A549 (cell line): ENCODE measurements around the gene MPDU1. TPM values are rescaled to one million over a fixed set of nuclear protein-coding genes. Genes with fewer than 3 reads are reported as not detected.

Experiments used
- BHLHE40 ChIP-seq: IDR thresholded peaks from 2 replicates; pipeline ENCODE4 v1.6.1; 2012; ENCODE audit warnings: low read depth, low read length, inconsistent platforms
- EHF ChIP-seq: fragments of 250-450 bp; sonication (Bioruptor Pico); IDR thresholded peaks from 2 replicates; pipeline ENCODE4 v1.5.0; 2020; ENCODE audit warnings: mild to moderate bottlenecking
- EHMT2 ChIP-seq: fragments of 200-600 bp; sonication (generic); IDR thresholded peaks from 2 replicates; pipeline ENCODE4 v1.6.1; 2016; ENCODE audit warnings: antibody characterized with exemption, low read depth, mild to moderate bottlenecking, moderate library complexity
- FOSB ChIP-seq: fragments of 250-450 bp; sonication (Bioruptor Pico); IDR thresholded peaks from 2 replicates; pipeline ENCODE4 v1.5.0; 2020; ENCODE audit warnings: mild to moderate bottlenecking, moderate library complexity
- FOXS1 ChIP-seq: fragments of 250-450 bp; sonication (Bioruptor Pico); IDR thresholded peaks from 2 replicates; pipeline ENCODE4 v1.5.0; 2020; ENCODE audit warnings: mild to moderate bottlenecking, moderate library complexity
- HOXA7 ChIP-seq: fragments of 250-450 bp; sonication (Bioruptor Pico); IDR thresholded peaks from 2 replicates; pipeline ENCODE4 v1.5.0; 2020; ENCODE audit warnings: mild to moderate bottlenecking, moderate library complexity
- HOXB13 ChIP-seq: fragments of 250-450 bp; sonication (Bioruptor Pico); IDR thresholded peaks from 2 replicates; pipeline ENCODE4 v1.5.0; 2020; ENCODE audit warnings: low read depth, mild to moderate bottlenecking, moderate library complexity
- HOXB5 ChIP-seq: fragments of 250-450 bp; sonication (Bioruptor Pico); IDR thresholded peaks from 2 replicates; pipeline ENCODE4 v1.5.0; 2020; ENCODE audit warnings: mild to moderate bottlenecking, moderate library complexity
- JUN ChIP-seq, 2 experiments: fragments of >200 bp; sonication (Bioruptor Twin); formaldehyde crosslinking; IDR thresholded peaks; 2 replicates in 1 of 2; 3 replicates in 1 of 2; pipeline ENCODE4 v1.6.1; 2016 to 2017
- JUNB ChIP-seq: fragments of >200 bp; sonication (Bioruptor Twin); formaldehyde crosslinking; IDR thresholded peaks from 2 replicates; pipeline ENCODE4 v1.6.1; 2016
- KDM1A ChIP-seq: fragments of 200-600 bp; sonication (generic); IDR thresholded peaks from 2 replicates; pipeline ENCODE4 v1.6.1; 2016; ENCODE audit warnings: low read depth, mild to moderate bottlenecking
- MAX ChIP-seq: IDR thresholded peaks from 2 replicates; pipeline ENCODE4 v1.6.1; 2012
- MYC ChIP-seq: IDR thresholded peaks from 2 replicates; pipeline ENCODE4 v1.6.1; 2012; ENCODE audit warnings: mild to moderate bottlenecking, inconsistent platforms, low read length, improper control_type of control experiment, borderline replicate concordance
- NPAS2 ChIP-seq: fragments of 250-450 bp; sonication (Bioruptor Pico); IDR thresholded peaks from 2 replicates; pipeline ENCODE4 v1.8.0; 2022; ENCODE audit warnings: mild to moderate bottlenecking, moderate library complexity, borderline replicate concordance
- NR3C1 ChIP-seq: fragments of >200 bp; sonication (Bioruptor Twin); formaldehyde crosslinking; IDR thresholded peaks from 3 replicates; pipeline ENCODE4 v1.6.1; 2017
- RARB ChIP-seq: fragments of 250-450 bp; sonication (Bioruptor Pico); IDR thresholded peaks from 2 replicates; pipeline ENCODE4 v1.8.0; 2021; ENCODE audit warnings: mild to moderate bottlenecking, moderate library complexity
- RFX5 ChIP-seq: fragments of 450-650 bp; IDR thresholded peaks from 2 replicates; pipeline ENCODE4 v1.7.1; 2014; ENCODE audit warnings: antibody characterized with exemption, mild to moderate bottlenecking, moderate library complexity
- RNF2 ChIP-seq: fragments of 200-600 bp; sonication (generic); IDR thresholded peaks from 2 replicates; pipeline ENCODE4 v1.6.1; 2016; ENCODE audit warnings: low read depth, mild to moderate bottlenecking, antibody characterized with exemption, moderate library complexity, borderline replicate concordance
- SREBF2 ChIP-seq: fragments of 450-650 bp; IDR thresholded peaks from 2 replicates; pipeline ENCODE4 v1.6.1; 2014; ENCODE audit warnings: mild to moderate bottlenecking, moderate library complexity
- ZC3H11A ChIP-seq: fragments of 450-650 bp; IDR thresholded peaks from 2 replicates; pipeline ENCODE4 v1.6.1; 2014; ENCODE audit warnings: antibody characterized with exemption, mild to moderate bottlenecking
- ZFP36 ChIP-seq: fragments of 450-650 bp; IDR thresholded peaks from 2 replicates; pipeline ENCODE4 v1.6.1; 2014; ENCODE audit warnings: borderline replicate concordance; ENCODE audit not compliant: partially characterized antibody
- ZNF302 ChIP-seq: fragments of 250-450 bp; sonication (Bioruptor Pico); IDR thresholded peaks from 2 replicates; pipeline ENCODE4 v1.9.0; 2021; ENCODE audit warnings: inconsistent platforms, mild to moderate bottlenecking, moderate library complexity
- ZSCAN20 ChIP-seq: fragments of 250-450 bp; sonication (Bioruptor Pico); IDR thresholded peaks from 2 replicates; pipeline ENCODE4 v1.8.0; 2022; ENCODE audit warnings: mild to moderate bottlenecking, moderate library complexity
- polyA plus RNA-seq, 4 experiments: library from polyadenylated mRNA; depleted of rRNA in 3 of 4; stranded (reverse); fragments of >200 nt; fragmentation: RNase III in 1 of 4; extraction: RNeasy Plus Mini Kit Qiagen cat#74134 plus additional on column Dnase treatment in 1 of 4; gene quantifications; 2 replicates in 3 of 4; 3 replicates in 1 of 4; pipeline ENCODE4 v1.2.3, GENCODE V29; 2011 to 2017
- TF ChIP-seq, protein P1 (sequence below): fragments of >200 bp; sonication (Bioruptor Twin); formaldehyde crosslinking; IDR thresholded peaks from 3 replicates; pipeline ENCODE4 v1.6.1; 2016
- TF ChIP-seq, protein P2 (sequence below): fragments of >200 bp; sonication (Bioruptor Twin); formaldehyde crosslinking; IDR thresholded peaks from 2 replicates; pipeline ENCODE4 v1.6.1; 2016
- TF ChIP-seq, protein P3 (sequence below): fragments of 250-450 bp; sonication (Bioruptor Pico); IDR thresholded peaks from 2 replicates; pipeline ENCODE4 v1.5.0; 2020; ENCODE audit warnings: low read depth, mild to moderate bottlenecking, moderate library complexity
- TF ChIP-seq, protein P4 (sequence below): IDR thresholded peaks from 2 replicates; pipeline ENCODE4 v1.6.1; 2012

The MPDU1 gene
- polyA plus RNA-seq, 2 of the 4 experiments (the other 2 are of a cell fraction) = 134 to 148 TPM

DNA sequence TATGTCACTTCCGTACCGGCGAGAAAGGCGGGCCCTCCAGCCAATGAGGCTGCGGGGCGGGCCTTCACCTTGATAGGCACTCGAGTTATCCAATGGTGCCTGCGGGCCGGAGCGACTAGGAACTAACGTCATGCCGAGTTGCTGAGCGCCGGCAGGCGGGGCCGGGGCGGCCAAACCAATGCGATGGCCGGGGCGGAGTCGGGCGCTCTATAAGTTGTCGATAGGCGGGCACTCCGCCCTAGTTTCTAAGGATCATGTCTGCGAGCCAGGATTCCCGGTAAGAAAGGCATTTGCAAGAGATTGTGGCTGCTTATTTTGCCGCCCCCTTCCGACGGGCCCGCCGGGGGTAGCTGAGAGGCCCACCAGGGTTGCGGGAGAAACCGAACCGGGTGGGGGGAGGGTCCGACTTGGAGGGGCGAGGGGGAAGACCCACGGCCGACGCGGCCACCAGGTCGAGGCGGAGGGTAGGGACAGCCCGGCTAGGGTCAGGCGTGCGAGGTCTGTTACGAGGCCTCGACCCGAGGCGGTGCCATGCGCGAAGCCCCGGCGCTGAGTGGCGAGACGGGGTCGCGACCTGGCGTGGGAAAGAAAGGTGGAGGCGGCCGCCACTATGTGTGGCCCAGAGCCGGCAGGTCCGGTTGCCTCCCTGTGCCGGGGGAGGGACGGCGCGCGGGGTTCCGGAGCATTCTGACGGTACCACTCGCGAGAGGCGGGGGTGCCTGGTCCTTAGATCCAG lies 10.9 kb upstream of the MPDU1 start (continued):
- TF ChIP-seq FOSB (peak; percentile 96), FOXS1 (CRISPR knock-in tag) (no peak), ZSCAN20 (CRISPR knock-in tag) (no peak), RNF2 (no peak), EHF (CRISPR knock-in tag) (no peak; the same call in 1 of the 2 replicates), JUNB (no peak), EHMT2 (no peak), RARB (CRISPR knock-in tag) (peak; percentile 80), ZFP36 (no peak), BHLHE40 (no peak), KDM1A (no peak), NR3C1 (no peak), HOXB5 (CRISPR knock-in tag) (peak; percentile 28; the same call in 1 of the 2 replicates), ZNF302 (no peak), MAX (peak; percentile 46; the same call in 1 of the 2 replicates), HOXA7 (CRISPR knock-in tag) (peak; percentile 97), RFX5 (no peak; the same call in 1 of the 2 replicates), JUN (IDR thresholded peaks at IDR 0.05) (peak; percentile 99 to 100), MYC (no peak), NPAS2 (CRISPR knock-in tag) (no peak), HOXB13 (no peak), SREBF2 (no peak), ZC3H11A (no peak)
- TF ChIP-seq, protein P1, sequence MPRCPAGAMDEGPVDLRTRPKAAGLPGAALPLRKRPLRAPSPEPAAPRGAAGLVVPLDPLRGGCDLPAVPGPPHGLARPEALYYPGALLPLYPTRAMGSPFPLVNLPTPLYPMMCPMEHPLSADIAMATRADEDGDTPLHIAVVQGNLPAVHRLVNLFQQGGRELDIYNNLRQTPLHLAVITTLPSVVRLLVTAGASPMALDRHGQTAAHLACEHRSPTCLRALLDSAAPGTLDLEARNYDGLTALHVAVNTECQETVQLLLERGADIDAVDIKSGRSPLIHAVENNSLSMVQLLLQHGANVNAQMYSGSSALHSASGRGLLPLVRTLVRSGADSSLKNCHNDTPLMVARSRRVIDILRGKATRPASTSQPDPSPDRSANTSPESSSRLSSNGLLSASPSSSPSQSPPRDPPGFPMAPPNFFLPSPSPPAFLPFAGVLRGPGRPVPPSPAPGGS = peak; percentile 100
- TF ChIP-seq, protein P2, sequence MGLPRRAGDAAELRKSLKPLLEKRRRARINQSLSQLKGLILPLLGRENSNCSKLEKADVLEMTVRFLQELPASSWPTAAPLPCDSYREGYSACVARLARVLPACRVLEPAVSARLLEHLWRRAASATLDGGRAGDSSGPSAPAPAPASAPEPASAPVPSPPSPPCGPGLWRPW = no peak
- TF ChIP-seq, protein P3, sequence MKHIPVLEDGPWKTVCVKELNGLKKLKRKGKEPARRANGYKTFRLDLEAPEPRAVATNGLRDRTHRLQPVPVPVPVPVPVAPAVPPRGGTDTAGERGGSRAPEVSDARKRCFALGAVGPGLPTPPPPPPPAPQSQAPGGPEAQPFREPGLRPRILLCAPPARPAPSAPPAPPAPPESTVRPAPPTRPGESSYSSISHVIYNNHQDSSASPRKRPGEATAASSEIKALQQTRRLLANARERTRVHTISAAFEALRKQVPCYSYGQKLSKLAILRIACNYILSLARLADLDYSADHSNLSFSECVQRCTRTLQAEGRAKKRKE = peak; percentile 85; the same call in 1 of the 2 replicates
- TF ChIP-seq, protein P4, sequence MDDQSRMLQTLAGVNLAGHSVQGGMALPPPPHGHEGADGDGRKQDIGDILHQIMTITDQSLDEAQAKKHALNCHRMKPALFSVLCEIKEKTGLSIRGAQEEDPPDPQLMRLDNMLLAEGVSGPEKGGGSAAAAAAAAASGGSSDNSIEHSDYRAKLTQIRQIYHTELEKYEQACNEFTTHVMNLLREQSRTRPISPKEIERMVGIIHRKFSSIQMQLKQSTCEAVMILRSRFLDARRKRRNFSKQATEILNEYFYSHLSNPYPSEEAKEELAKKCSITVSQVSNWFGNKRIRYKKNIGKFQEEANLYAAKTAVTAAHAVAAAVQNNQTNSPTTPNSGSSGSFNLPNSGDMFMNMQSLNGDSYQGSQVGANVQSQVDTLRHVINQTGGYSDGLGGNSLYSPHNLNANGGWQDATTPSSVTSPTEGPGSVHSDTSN = peak; percentile 100
- TF ChIP-seq, all 56 proteins: peak for 20
